OCI-LY1 (cell line): ENCODE measurements around the gene CD247.

ENCODE experiments used
- H2AFZ ChIP-seq: fragments of 200-600 bp; sonication (generic), shearing (Covaris generic); 2 replicates; pipeline ENCODE4 v1.6.0; 2014; ENCODE audit warnings: antibody characterized with exemption, mild to moderate bottlenecking, low read length
- H3F3A ChIP-seq: fragments of 200-600 bp; sonication (generic), shearing (Covaris generic); 2 replicates; pipeline ENCODE4 v1.6.0; 2014; ENCODE audit warnings: mild to moderate bottlenecking, antibody characterized with exemption, low read length, moderate library complexity; ENCODE audit not compliant: insufficient read depth
- H3K27ac ChIP-seq: fragments of 200-600 bp; sonication (generic); 2 replicates; pipeline ENCODE4 v1.5.1; 2014; ENCODE audit warnings: low read length, mixed run types, mild to moderate bottlenecking, low read depth; ENCODE audit not compliant: poor library complexity, severe bottlenecking
- H3K27me3 ChIP-seq: fragments of 200-600 bp; sonication (generic); 2 replicates; pipeline ENCODE4 v1.6.0; 2014; ENCODE audit warnings: antibody characterized with exemption, mild to moderate bottlenecking, low read length, moderate library complexity; ENCODE audit not compliant: insufficient read depth
- H3K36me3 ChIP-seq: fragments of 200-600 bp; sonication (generic); 2 replicates; pipeline ENCODE4 v1.6.1; 2014; ENCODE audit warnings: mild to moderate bottlenecking, antibody characterized with exemption, low read length, moderate library complexity, mixed read lengths; ENCODE audit not compliant: insufficient read depth
- H3K4me1 ChIP-seq: fragments of 200-600 bp; sonication (generic); 2 replicates; pipeline ENCODE4 v1.5.1; 2014; ENCODE audit warnings: mild to moderate bottlenecking, low read length, moderate library complexity; ENCODE audit not compliant: insufficient read depth, severe bottlenecking
- H3K4me2 ChIP-seq: fragments of 200-600 bp; sonication (generic), shearing (Covaris generic); 2 replicates; pipeline ENCODE4 v1.6.1; 2014; ENCODE audit warnings: low read length
- H3K4me3 ChIP-seq: fragments of 200-600 bp; sonication (generic); 2 replicates; pipeline ENCODE4 v1.5.1; 2014; ENCODE audit warnings: low read length, low read depth, mild to moderate bottlenecking, mixed read lengths; ENCODE audit not compliant: poor library complexity, severe bottlenecking
- H3K79me2 ChIP-seq: fragments of 200-600 bp; shearing (Covaris generic); 2 replicates; pipeline ENCODE4 v1.6.1; 2016; ENCODE audit warnings: mixed run types, low read length, mixed read lengths; ENCODE audit not compliant: insufficient read depth
- H3K9ac ChIP-seq: fragments of 200-600 bp; sonication (generic), shearing (Covaris generic); 2 replicates; pipeline ENCODE4 v1.6.1; 2014; ENCODE audit warnings: mild to moderate bottlenecking, low read length, mixed read lengths
- H3K9me2 ChIP-seq: fragments of 200-600 bp; sonication (generic), shearing (Covaris generic); 2 replicates; pipeline ENCODE4 v1.6.1; 2014; ENCODE audit warnings: low read depth, mild to moderate bottlenecking, low read length, mixed read lengths
- H3K9me3 ChIP-seq: fragments of 200-600 bp; shearing (Covaris generic); 2 replicates; pipeline ENCODE4 v1.6.1; 2014; ENCODE audit warnings: low read length, mixed read lengths
- H4K20me1 ChIP-seq: fragments of 200-600 bp; sonication (generic), shearing (Covaris generic); 2 replicates; pipeline ENCODE4 v1.6.0; 2016; ENCODE audit warnings: mild to moderate bottlenecking, low read length; ENCODE audit not compliant: insufficient read depth
- CTCF ChIP-seq: fragments of 200-600 bp; sonication (generic), shearing (Covaris generic); IDR thresholded peaks from 2 replicates; pipeline ENCODE4 v1.5.1; 2017; ENCODE audit warnings: mild to moderate bottlenecking, antibody characterized with exemption, low read length, moderate library complexity, mixed read lengths
- EZH2 ChIP-seq: fragments of 200-600 bp; sonication (generic), shearing (Covaris generic); IDR thresholded peaks from 2 replicates; pipeline ENCODE4 v1.8.0; 2017; ENCODE audit warnings: borderline replicate concordance, mixed run types, mild to moderate bottlenecking, antibody characterized with exemption, low read length, moderate library complexity, mixed read lengths

CD247 gene

GRCh38 chr1:167502192-167502551 lies 16.2 kb downstream of the CD247 start:
- 0 out of 2 replicates have a peak, but pooled peaks cover 6% of the 10 kb centered on the region for H3F3A ChIP-seq
- H3K4me1 ChIP-seq: peaks cover 80% of the 10 kb centered on the region
- no peaks in the 10 kb centered on the region for H3K27me3 ChIP-seq
- no peaks in the 10 kb centered on the region for H4K20me1 ChIP-seq
- H3K36me3 ChIP-seq: no peaks in the 10 kb centered on the region
- no peak overlapping the region for H2AFZ ChIP-seq
- peak overlapping the region; percentile 38 for H3K4me3 ChIP-seq
- TF ChIP-seq EZH2 (no peak), CTCF (peak; percentile 19; the same call in 1 of the 2 replicates)
- H3K27ac ChIP-seq: peak overlapping the region; percentile 94
- H3K9ac ChIP-seq: peak overlapping the region; percentile 53; the same call in 1 of the 2 replicates
- peak overlapping the region; percentile 57 for H3K4me2 ChIP-seq
- no peaks in the 10 kb centered on the region for H3K9me2 ChIP-seq
- no peaks in the 10 kb centered on the region for H3K9me3 ChIP-seq
- no peaks in the 10 kb centered on the region for H3K79me2 ChIP-seq

DNA sequence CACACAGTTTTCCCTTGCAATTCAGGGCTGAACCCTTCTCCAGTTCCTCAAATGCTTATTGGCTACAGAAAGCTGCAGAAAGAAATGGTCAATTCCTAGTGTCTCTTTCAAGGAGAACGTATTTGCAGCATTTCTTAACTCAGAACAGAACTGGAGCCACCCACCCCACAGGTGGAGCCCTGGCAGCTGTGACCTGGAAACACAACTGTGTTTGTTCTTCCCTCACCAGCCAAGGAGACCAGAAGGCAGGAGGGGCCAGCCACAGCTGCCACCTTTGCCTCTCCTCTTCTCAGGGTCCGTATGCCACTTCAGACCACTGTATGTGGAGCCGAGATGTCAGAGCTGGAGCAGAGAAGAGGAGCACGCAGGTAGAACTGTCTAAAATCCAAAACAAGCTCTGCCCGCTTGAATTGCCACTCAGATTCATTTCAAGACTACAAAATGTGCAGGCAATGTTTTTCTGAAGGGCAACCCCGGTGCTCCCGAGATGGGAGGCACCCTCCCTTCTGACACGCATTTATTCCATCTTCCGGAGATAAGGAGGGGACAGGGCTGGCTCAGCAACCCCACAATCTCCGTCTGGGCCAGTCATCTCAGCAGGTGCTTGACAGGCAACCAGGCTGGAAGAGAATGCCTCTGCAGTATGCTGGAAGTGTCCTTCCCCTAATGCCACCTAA lies 16.7 kb downstream of the CD247 start:
- 0 out of 2 replicates have a peak, but pooled peaks cover 6% of the 10 kb centered on the region for H3F3A ChIP-seq

DNA sequence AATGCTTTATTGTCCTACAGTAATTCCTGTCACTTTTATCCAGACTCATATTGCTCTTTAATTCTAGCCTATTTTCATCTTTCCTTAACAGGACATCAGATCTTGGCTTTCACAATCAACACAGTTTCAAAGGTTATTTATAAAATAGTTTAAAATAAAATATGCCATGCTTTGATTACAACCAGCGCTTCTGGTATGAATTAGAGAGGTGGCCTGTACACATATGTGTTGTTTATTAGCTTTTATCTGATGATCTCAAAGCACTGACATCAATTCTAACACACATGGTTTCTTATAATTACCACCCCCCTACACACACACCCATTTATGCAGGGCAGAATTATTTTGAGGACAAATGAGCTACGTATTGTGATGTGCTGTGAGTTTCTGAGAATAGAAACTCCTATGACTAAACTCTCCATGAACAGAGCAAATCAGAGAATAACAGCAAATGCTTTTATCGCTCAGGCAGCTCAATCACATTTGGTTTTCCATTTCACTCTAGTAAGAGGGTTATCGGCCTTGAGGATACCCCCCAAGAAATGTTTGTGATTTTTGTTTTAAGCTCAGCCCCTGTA lies 18.0 kb downstream of the CD247 start:
- Histone ChIP-seq H3K4me2 (peak overlapping the region; percentile 70), H3K4me3 (peak overlapping the region; percentile 8), H3K36me3 (no peaks in the 10 kb centered on the region), H4K20me1 (no peaks in the 10 kb centered on the region), H3K9me2 (no peaks in the 10 kb centered on the region), H3K9ac (peak overlapping the region; percentile 45), H2AFZ (no peak overlapping the region), H3K27me3 (no peaks in the 10 kb centered on the region), H3K79me2 (no peaks in the 10 kb centered on the region), H3K9me3 (no peaks in the 10 kb centered on the region), H3K4me1 (peaks cover 91% of the 10 kb centered on the region), H3K27ac (peak overlapping the region; percentile 94), H3F3A (0 out of 2 replicates have a peak, but pooled peaks cover 6% of the 10 kb centered on the region)
- TF ChIP-seq EZH2 (no peak), CTCF (no peak)

More for the DNA sequence above, 16.7 kb downstream of the CD247 start:
- H3K9ac ChIP-seq: peak overlapping the region; percentile 53
- peaks cover 86% of the 10 kb centered on the region for H3K4me1 ChIP-seq
- H3K27me3 ChIP-seq: no peaks in the 10 kb centered on the region
- no peaks in the 10 kb centered on the region for H3K9me2 ChIP-seq
- no peaks in the 10 kb centered on the region for H3K36me3 ChIP-seq
- peak overlapping the region; percentile 94 for H3K27ac ChIP-seq
- H3K79me2 ChIP-seq: no peaks in the 10 kb centered on the region
- H4K20me1 ChIP-seq: no peaks in the 10 kb centered on the region
- H3K4me3 ChIP-seq: peak overlapping the region; percentile 38
- peak overlapping the region; percentile 57 for H3K4me2 ChIP-seq
- H2AFZ ChIP-seq: no peak overlapping the region
- TF ChIP-seq CTCF (no peak), EZH2 (no peak)
- H3K9me3 ChIP-seq: no peaks in the 10 kb centered on the region
